Pancreas (tissue), 10 donors: ENCODE data around the gene SLC4A2. TPM values are rescaled to one million over a fixed set of nuclear protein-coding genes. Genes with fewer than 3 reads are reported as not detected.
A peak's percentile ranks its signal among the peaks of the same experiment; 100 is the strongest.

ENCODE experiments used
- ATAC-seq, 4 donors: fragments of 200-7000 bp; cut with Tn5 transposase; one replicate each; pipeline versions ENCODE4 v1.8.0 to v1.9.1; 2020; ENCODE audit warnings: mild to moderate bottlenecking in 4 of 4, moderate library complexity in 4 of 4
- DNase-seq, 6 donors: peaks; one replicate each; pipeline ENCODE4 v3.0.0-alpha.2; 2020
- FAIRE-seq: peaks from 2 replicates; lab custom pipeline; 2012; peaks lifted over from hg19 to GRCh38; lab: Jason Lieb, UNC
- H3K27ac ChIP-seq, 4 donors: fragments of 200-600 bp; sonication (generic); 1 replicate in 3 of 4; 2 replicates in 1 of 4; pipeline versions ENCODE4 v1.5.0 to v1.8.0; 2020
- H3K27me3 ChIP-seq, 4 donors: fragments of 200-600 bp; one replicate each; pipeline ENCODE4 v1.8.0; 2021
- H3K36me3 ChIP-seq, 3 donors: fragments of 200-600 bp; sonication (generic) in 1 of 3; one replicate each; pipeline versions ENCODE4 v1.5.0 to v1.8.0; 2020 to 2021
- H3K4me1 ChIP-seq, 3 donors: fragments of 200-600 bp; one replicate each; pipeline ENCODE4 v1.8.0; 2021
- H3K4me3 ChIP-seq, 4 donors: fragments of 200-600 bp; sonication (generic) in 2 of 4; one replicate each; pipeline versions ENCODE4 v1.5.0 to v1.8.0; 2020 to 2021
- H3K9me3 ChIP-seq, 4 donors: fragments of 200-600 bp; one replicate each; pipeline ENCODE4 v1.8.0; 2021
- CTCF ChIP-seq, 4 donors: fragments of 200-600 bp; sonication (generic) in 3 of 4; IDR thresholded peaks; one replicate each; pipeline versions ENCODE4 v1.5.0 to v1.8.0; 2021; ENCODE audit warnings: antibody characterized with exemption in 4 of 4
- WGBS, 2 donors: extraction: QIAGEN DNeasy Blood & Tissue Kit; methylation state at CpG; one replicate each; pipeline ENCODE4 v1.1.7; 2013; 5-methylcytosine and 5-hydroxymethylcytosine counted together
- intact Hi-C, 3 donors: fragments of 100-400 bp; cut with DNase I; formaldehyde crosslinking; loops; one replicate each; pipeline versions ENCODE4 v1.11.1 to v1.14.2; 2022
- polyA plus RNA-seq, 2 donors: library from polyadenylated mRNA; stranded (reverse); fragments of 200-250 nt; gene quantifications; one replicate each; pipeline ENCODE4 v1.2.3, GENCODE V29; 2013
- total RNA-seq, 6 donors: library from RNA; stranded (reverse); fragmentation: NEBNext Ultra II Directional in 4 of 6; extraction: Animal tissue kit (Norgen Biotek cat#: 25700) in 4 of 6; gene quantifications; one replicate each; pipeline versions ENCODE4 v1.2.1 to v1.2.4, GENCODE V29; 2021 to 2023
- donor health status: healthy with polysubstance abuse.
- donor health status: DM: no; HTN: no; CAD: no; lungs with moderate emphysema.
- donor health status: DM: no; HTN: no; CAD: no.
- donor health status: control.
- donor health status: control.
- donor health status: Bipolar disorder and iron deficiency.
- donor health status: DM: yes; HTN: yes; CAD: no.
- donor health status: DM: no; HTN: no; CAD: no.
- donor health status: DM: no; HTN: no; CAD: no.
- donor health status: DM: yes; HTN: yes; CAD: no.

Gene SLC4A2
- total and polyA plus RNA-seq, 8 donors = 69.2 to 211 (median 87.2) TPM

GRCh38 chr7:151057506-151057988 lies 1.8 kb upstream of the SLC4A2 start, which contains the start of gene CDK5:
CDK5 (minus strand) TSS chr7:151057897; CDS start chr7:151057848, 49 bp downstream.
- DNase-seq (no peak), ATAC-seq (peak in 2 of 4 donors; percentile 0 to 1), FAIRE-seq (no peak)
- Histone ChIP-seq H3K27ac (peak within 1 kb of the TSS; percentile 86 to 98 (median 93)), H3K9me3 (no peaks in the 10 kb centered on the region), H3K27me3 (no peaks in the 10 kb centered on the region), H3K4me3 (peak within 1 kb of the TSS; percentile 36 to 81 (median 64)), H3K4me1 (peaks cover 22 to 24% (median 24%) of the 10 kb centered on the region in 3 donors), H3K36me3 (no peaks in the 10 kb centered on the region)
- no peak for TF ChIP-seq CTCF (IDR thresholded peaks at IDR 0.05)
- WGBS, 2 donors = 0 to 1% methylated on average over 29 to 30 of the region's 30 CpGs
- intact Hi-C loops = no loop called here

GRCh38 chr7:151057989-151058780 lies 1.2 kb upstream of the SLC4A2 start:
- 0 to 1% methylated on average over 46 of the region's 46 CpGs for WGBS, 2 donors
- Histone ChIP-seq H3K27ac (peak overlapping the region; percentile 86 to 98 (median 93)), H3K4me1 (peaks cover 22 to 24% (median 24%) of the 10 kb centered on the region in 3 donors), H3K36me3 (no peaks in the 10 kb centered on the region), H3K9me3 (no peaks in the 10 kb centered on the region), H3K4me3 (peak overlapping the region; percentile 0 to 81 (median 58)), H3K27me3 (no peaks in the 10 kb centered on the region)
- peak; percentile 96 to 99 (median 98) for DNase-seq
- ATAC-seq = peak; percentile 66 to 83 (median 75)
- TF ChIP-seq CTCF (IDR thresholded peaks at IDR 0.05) = no peak
- intact Hi-C loops = no loop called here
- FAIRE-seq = peak; percentile 96

GRCh38 chr7:151058781-151059366 lies 515 bp upstream of the SLC4A2 start:
- H3K4me3 ChIP-seq = peak overlapping the region; percentile 69 to 81 (median 78)

GRCh38 chr7:151060113-151060415 lies 675 bp downstream of the SLC4A2 start:
- Histone ChIP-seq H3K4me1 (peaks cover 24 to 36% (median 24%) of the 10 kb centered on the region in 3 donors), H3K4me3 (peak overlapping the region; percentile 69 to 81 (median 78)), H3K27me3 (no peaks in the 10 kb centered on the region), H3K27ac (peak overlapping the region; percentile 42 to 98 (median 93)), H3K36me3 (peaks cover 0 to 8% (median 0%) of the 10 kb centered on the region in 3 donors), H3K9me3 (no peaks in the 10 kb centered on the region)
- ATAC-seq (no peak), FAIRE-seq (no peak), DNase-seq (no peak)
- no peak for TF ChIP-seq CTCF (IDR thresholded peaks at IDR 0.05)
- intact Hi-C loops = no loop called here
- WGBS, 2 donors = 1 to 2% methylated on average over 17 of the region's 17 CpGs

More at GRCh38 chr7:151058781-151059366, 515 bp upstream of the SLC4A2 start:
- Histone ChIP-seq H3K27me3 (no peaks in the 10 kb centered on the region), H3K36me3 (no peaks in the 10 kb centered on the region), H3K9me3 (no peaks in the 10 kb centered on the region), H3K27ac (peak overlapping the region; percentile 86 to 98 (median 93)), H3K4me1 (peaks cover 24 to 27% (median 24%) of the 10 kb centered on the region in 3 donors)
- no peak for TF ChIP-seq CTCF (IDR thresholded peaks at IDR 0.05)
- FAIRE-seq (no peak), ATAC-seq (no peak), DNase-seq (no peak)
- WGBS, 2 donors = 4 to 7% methylated on average over 18 of the region's 18 CpGs
- intact Hi-C loops = no loop called here
